GM21367 (cell line): Measurements from ENCODE around the gene CHEK2.
"Not testable (repeated sequence)": the region's sequence is repeated elsewhere in the genome, so short reads cannot be mapped to it uniquely, and the experiment has no call there.

Experiments used
- ATAC-seq: cut with Tn5 transposase; IDR thresholded peaks from one replicate; pipeline ENCODE4 v1.9.1; 2021; ENCODE audit not compliant: unreplicated experiment

The CHEK2 gene

GRCh38 chr22:28741785-28742561, at the start of gene CHEK2, which contains the start of gene HSCB:
CHEK2 (minus strand) TSS chr22:28741820; CDS start chr22:28734721, 7,099 bp downstream.
HSCB (plus strand) TSS chr22:28742039; CDS start chr22:28742096, 57 bp downstream.
- peak; percentile 79 for ATAC-seq

DNA sequence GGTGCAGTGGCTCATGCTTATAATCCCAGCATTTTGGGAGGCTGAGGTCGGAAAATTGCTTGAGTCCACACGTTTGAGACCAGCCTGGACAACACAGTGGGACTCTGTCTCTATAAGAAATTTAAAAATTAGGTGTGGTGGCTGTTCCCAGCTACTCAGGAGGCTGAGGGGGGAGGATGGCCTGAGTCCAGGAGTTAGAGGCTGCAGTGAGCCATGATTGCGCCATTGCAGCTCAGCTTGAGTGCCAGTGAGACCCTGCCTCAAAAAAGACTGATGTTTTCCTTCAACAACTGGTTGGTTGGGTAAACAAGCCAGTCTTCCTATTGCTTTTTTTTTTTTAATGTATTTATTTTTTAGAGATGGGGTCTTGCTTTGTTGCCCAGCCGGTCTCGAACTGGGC, 49.5 kb upstream of the CHEK2 start:
- ATAC-seq = no peak

GRCh38 chr22:28788601-28789000, 47.0 kb upstream of the CHEK2 start:
- no peak for ATAC-seq

GRCh38 chr22:28783786-28784671, 42.4 kb upstream of the CHEK2 start:
- ATAC-seq = no peak

DNA sequence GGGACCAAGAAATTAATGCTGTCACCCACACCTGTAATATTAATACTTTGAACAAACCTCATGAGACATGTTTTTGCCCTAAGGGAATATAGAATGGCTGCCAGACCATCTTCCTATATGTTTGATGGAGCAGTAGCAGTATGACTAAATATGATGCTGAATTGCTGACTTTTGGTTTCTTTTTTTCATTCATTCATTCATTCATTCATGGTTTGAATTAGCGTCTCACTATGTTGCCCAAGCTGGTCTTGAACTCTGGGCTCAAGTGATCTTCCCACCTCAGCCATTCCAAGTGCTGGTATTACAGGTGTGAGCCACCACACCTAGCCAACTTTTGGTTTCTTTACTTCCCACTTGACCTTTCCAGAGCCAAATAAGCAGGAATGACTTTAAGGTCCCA, 38.7 kb upstream of the CHEK2 start:
- no peak for ATAC-seq

GRCh38 chr22:28779833-28780232, 38.2 kb upstream of the CHEK2 start:
- no peak for ATAC-seq

GRCh38 chr22:28774378-28774777, 32.8 kb upstream of the CHEK2 start:
- no peak for ATAC-seq

DNA sequence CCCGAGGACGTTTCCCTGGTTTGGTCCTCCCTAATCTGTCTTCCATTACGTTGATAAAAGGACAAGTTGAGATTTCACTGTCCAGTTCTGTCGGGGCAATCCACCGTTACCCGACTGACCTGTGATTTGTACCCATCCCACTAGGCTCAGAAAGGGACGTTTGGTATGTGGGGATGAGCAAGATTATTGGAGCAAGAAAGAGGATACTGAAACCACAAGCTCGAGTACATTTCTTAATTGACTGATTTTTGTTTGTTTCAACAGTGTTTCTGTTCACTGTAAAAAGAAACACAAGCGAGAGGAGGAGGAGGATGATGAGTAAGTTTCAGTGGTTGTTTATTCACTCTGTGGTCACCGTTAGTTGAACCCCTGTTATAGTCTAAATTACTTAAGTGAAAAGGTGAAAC, 31.8 kb upstream of the CHEK2 start:
- ATAC-seq = no peak

DNA sequence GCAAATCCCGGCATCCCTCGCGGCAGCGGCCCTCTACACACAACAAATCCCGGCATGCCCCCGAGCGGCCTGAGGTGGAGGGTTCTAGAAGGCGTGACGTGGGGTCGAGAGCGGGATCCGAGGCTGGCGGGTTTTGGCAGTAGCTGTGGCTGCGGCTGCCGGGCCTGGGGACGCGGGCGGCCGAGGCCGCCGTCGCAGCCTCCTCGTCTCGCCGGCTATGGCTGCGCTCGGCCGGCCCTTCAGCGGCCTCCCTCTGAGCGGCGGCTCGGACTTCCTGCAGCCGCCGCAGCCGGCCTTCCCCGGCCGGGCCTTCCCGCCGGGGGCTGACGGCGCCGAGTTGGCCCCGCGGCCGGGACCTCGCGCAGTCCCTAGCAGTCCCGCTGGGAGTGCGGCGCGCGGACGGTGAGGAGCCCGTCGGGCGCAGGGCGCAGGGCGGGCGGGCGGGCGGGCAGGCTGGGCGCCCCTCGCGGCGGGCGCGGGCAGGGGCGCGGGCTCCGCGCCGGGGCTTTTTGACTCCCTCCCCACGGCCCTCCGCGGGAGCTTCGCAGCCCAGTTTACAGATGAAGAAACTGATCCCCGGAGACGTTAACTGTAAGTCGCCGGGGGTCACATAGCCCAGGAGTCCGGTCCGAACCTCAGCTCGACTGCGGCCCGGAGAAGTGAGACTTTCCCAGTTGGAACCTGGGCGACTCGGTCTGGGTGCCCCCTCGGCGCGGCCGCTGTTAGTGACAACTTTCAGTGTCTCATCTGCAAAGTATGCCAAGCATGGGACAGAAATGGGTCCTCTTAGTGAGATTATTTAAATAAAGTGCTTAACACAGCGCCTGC, 31.2 kb upstream of the CHEK2 start, which contains the start of gene CCDC117:
Gene CCDC117 (plus strand): TSS at position 63 of the 828 bp plus-strand sequence. CDS start 155 bp downstream, at position 218.
- peak; percentile 84 for ATAC-seq

DNA sequence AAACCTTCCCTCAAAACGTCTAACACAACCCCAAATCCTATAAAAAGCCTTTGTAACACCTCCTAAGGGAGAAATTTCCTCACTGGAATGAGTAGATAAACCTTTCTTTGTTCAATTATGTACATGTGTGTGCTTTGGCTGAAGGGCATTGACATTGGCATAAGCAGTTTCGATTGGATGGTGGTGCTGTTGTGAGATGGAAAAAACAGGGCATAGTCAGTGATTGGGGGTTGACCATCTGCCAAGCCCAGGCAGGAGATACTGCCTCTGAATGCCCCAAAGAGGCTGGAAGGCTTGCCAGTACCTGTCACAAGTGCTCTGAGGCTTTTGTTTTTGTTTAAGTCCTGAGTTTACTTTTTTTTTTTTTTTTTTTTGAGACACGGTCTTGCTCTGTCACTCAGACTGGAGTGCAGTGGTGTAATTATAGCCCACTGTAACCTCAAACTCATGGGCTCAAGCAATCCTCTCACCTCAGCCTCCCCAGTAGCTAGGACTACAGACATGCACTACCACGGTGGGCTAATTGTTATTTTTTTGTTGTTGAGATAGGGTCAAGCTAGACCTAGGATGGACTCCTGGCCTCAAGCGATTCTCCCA, 29.7 kb upstream of the CHEK2 start:
- ATAC-seq = no peak

- no peak for ATAC-seq
Observed at GRCh38 chr22:28769394-28770085, 27.9 kb upstream of the CHEK2 start.

GRCh38 chr22:28768701-28769393, 27.2 kb upstream of the CHEK2 start:
- no peak for ATAC-seq

DNA sequence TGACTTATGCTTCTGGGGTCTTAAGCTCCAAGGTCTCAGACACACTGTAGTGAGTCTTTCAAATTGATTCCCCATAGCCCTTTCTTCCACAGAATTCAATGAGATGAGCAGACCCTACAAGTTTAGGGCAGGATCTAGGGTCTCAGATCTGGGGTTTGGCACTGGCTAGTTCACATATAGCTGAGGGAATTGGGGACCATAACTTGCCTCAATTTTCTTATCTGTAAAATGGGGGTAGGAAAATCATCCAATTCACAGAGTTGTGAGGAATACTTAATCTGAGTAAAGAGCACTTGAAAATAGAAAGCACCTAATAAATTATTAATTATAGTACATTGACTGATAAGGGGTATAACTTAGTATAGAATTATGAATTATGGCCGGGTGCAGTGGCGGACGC, 25.0 kb upstream of the CHEK2 start:
- no peak for ATAC-seq

DNA sequence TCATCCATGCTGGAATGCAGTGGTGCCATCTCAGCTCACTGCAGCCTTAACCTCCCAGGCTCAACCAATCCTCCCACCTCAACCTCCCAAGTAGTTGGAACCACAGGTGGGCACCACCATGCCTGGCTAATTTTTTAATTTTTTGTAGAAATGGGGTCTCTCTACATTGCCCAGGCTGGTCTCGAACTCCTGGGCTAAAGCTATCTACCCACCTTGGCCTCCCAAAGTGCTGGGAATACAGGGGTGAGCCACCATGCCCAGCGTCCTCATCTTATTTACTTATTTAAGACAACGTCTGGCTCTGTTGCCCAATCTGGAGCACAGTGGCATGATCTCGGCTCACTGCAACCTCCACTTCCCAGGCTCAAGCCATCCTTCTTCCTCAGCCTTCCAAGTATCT, 20.4 kb upstream of the CHEK2 start:
- not testable (repeated sequence) for ATAC-seq

GRCh38 chr22:28761449-28761755, 19.8 kb upstream of the CHEK2 start:
- ATAC-seq = no peak

GRCh38 chr22:28759861-28760560, 18.4 kb upstream of the CHEK2 start:
- ATAC-seq = no peak

DNA sequence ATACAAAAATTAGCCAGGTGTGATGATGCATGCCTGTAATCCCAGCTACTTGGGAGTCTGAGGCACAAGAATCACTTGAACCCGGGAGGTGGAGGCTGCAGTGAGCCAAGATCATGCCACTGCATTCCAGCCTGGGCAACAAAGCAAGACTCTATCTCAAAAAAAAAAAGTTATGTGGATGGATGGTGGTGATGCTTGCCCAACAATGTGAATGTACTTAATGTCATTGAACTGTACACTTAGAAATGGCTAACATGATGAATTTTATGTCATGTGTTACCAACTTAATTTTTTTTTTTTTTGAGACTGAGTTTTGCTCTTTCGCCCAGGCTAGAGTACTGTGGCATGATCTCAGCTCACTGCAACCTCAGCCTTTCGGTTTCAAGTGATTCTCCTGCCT, 12.9 kb upstream of the CHEK2 start:
- not testable (repeated sequence) for ATAC-seq

DNA sequence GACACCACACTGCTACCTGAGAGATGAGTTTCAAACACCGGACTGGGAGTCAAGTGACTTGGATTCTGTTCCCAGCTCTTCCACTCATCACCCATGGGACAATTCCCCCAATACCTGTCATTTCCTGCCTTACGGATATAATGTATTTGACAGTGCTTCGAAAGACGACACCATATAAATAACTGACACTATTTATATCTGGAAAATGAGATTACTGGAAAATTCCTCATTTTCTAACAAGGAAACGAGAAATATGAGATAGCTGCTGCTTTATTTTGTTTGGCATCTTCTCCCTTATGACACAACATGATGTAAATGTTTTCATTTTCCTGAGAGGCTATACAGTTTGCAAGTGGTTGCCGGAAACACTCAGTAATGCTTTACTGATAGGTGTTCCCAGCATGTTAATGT, 8.9 kb upstream of the CHEK2 start:
- no peak for ATAC-seq

- no peak for ATAC-seq
Observed at GRCh38 chr22:28743852-28744251, 2.2 kb upstream of the CHEK2 start.
